Heart left ventricle (tissue), 16 donors: ENCODE results near the gene COL23A1. TPM values are rescaled to one million over a fixed set of nuclear protein-coding genes. Genes with fewer than 3 reads are reported as not detected.

Experiments
- ATAC-seq, 4 donors: fragments of 200-7000 bp; cut with Tn5 transposase; one replicate each; pipeline ENCODE4 v1.9.1; 2020 to 2022; ENCODE audit warnings: moderate library complexity in 4 of 4, mild to moderate bottlenecking in 3 of 4, moderate number of reproducible peaks in 1 of 4
- DNase-seq, 5 donors: peaks; one replicate each; pipeline ENCODE4 v3.0.0-alpha.2; 2020
- H3K27ac ChIP-seq, 12 donors: fragments of 200-600 bp; sonication (generic) in 4 of 12; one replicate each; pipeline versions ENCODE4 v1.5.0 to v1.8.0; 2016 to 2022; ENCODE audit warnings: mild to moderate bottlenecking in 2 of 12
- H3K27me3 ChIP-seq, 9 donors: fragments of 200-600 bp; sonication (generic) in 2 of 9; one replicate each; pipeline versions ENCODE4 v1.5.1 to v1.8.0; 2016 to 2022; ENCODE audit warnings: mild to moderate bottlenecking in 3 of 9
- H3K36me3 ChIP-seq, 9 donors: fragments of 200-600 bp; sonication (generic) in 2 of 9; one replicate each; pipeline versions ENCODE4 v1.5.0 to v1.8.0; 2018 to 2022; ENCODE audit warnings: mild to moderate bottlenecking in 2 of 9
- H3K4me1 ChIP-seq, 12 donors: fragments of 200-600 bp; sonication (generic) in 4 of 12; one replicate each; pipeline versions ENCODE4 v1.5.0 to v1.8.0; 2016 to 2022; ENCODE audit warnings: mild to moderate bottlenecking in 3 of 12
- H3K4me3 ChIP-seq, 12 donors: fragments of 200-600 bp; sonication (generic) in 4 of 12; one replicate each; pipeline versions ENCODE4 v1.5.0 to v1.8.0; 2017 to 2022; ENCODE audit warnings: mild to moderate bottlenecking in 9 of 12, moderate library complexity in 4 of 12
- H3K9me3 ChIP-seq, 12 donors: fragments of 200-600 bp; sonication (generic) in 4 of 12; one replicate each; pipeline versions ENCODE4 v1.5.0 to v1.8.0; 2016 to 2022; ENCODE audit warnings: mild to moderate bottlenecking in 1 of 12
- POLR2A ChIP-seq, 2 donors: fragments of 450-650 bp; IDR thresholded peaks; one replicate each; pipeline ENCODE4 v1.6.1; 2017; ENCODE audit warnings: antibody characterized with exemption in 2 of 2, mild to moderate bottlenecking in 2 of 2, moderate library complexity in 2 of 2
- WGBS, 4 donors: extraction: QIAGEN DNeasy Blood & Tissue Kit in 2 of 4; methylation state at CpG; one replicate each; pipeline versions ENCODE4 v1.1.5 to v1.1.7; 2013 to 2018; 5-methylcytosine and 5-hydroxymethylcytosine counted together
- intact Hi-C, 10 donors: fragments of 100-400 bp; cut with DNase I; formaldehyde crosslinking; loops; one replicate each; pipeline versions ENCODE4 v1.11.1 to v1.14.2; 2022
- polyA plus RNA-seq, 2 donors: library from polyadenylated mRNA; stranded (reverse); fragments of 200-250 nt; gene quantifications; one replicate each; pipeline ENCODE4 v1.2.3, GENCODE V29; 2013
- total RNA-seq, 9 donors: library from RNA; depleted of rRNA in 2 of 9; stranded (reverse); fragments of >200 nt in 2 of 9; fragmentation: NEBNext Ultra II Directional in 3 of 9; extraction: Animal tissue kit (Norgen Biotek cat#: 25700) in 3 of 9; gene quantifications; one replicate each; pipeline versions ENCODE4 v1.1.0 to v1.2.4, GENCODE V29; 2016 to 2023
- TF ChIP-seq, protein P1 (sequence below), 12 donors: fragments of 200-600 bp; sonication (generic) in 4 of 12; IDR thresholded peaks; one replicate each; pipeline versions ENCODE4 v1.5.0 to v1.8.0; 2018 to 2022; ENCODE audit warnings: antibody characterized with exemption in 12 of 12, mild to moderate bottlenecking in 5 of 12
- donor health status: ischemic (EF 13 %, LVEDD 7.1; RV severe dilation, severe dysfunction).
- donor health status: healthy with polysubstance abuse.
- donor health status: DM: no; HTN: yes; CAD: no.
- donor health status: DM: no; HTN: no; CAD: no.
- donor health status: ischemic (EF 25% LVEDD 6.9; RV normal size, moderate dysfunction).
- donor health status: ischemic (EF 25% LVEDD 5.7; RV mildly dilated, moderate dysfunction).
- donor health status: healthy.
- donor health status: DM: yes; HTN: yes; CAD: no.
- donor health status: ischemic (EF 35%, LVEDD 5.7; RV mildly dilated, moderate dysfunction).
- donor health status: nonischemic (EF 11% LVEDD 7.7; RV severe dilation, severe dysfunction).
- donor health status: DM: yes; HTN: yes; CAD: no.
- donor health status: PGD.
- donor health status: ischemic (EF 29% LVEDD 5.4; RV normal size, mild dysfunction).
- donor health status: nonischemic (EF 23%, LVEDD 6.1; RV moderate dilation, normal function).

COL23A1 gene
- total and polyA plus RNA-seq, 11 donors, result 6.0 to 33.0 (median 18.8) TPM

DNA sequence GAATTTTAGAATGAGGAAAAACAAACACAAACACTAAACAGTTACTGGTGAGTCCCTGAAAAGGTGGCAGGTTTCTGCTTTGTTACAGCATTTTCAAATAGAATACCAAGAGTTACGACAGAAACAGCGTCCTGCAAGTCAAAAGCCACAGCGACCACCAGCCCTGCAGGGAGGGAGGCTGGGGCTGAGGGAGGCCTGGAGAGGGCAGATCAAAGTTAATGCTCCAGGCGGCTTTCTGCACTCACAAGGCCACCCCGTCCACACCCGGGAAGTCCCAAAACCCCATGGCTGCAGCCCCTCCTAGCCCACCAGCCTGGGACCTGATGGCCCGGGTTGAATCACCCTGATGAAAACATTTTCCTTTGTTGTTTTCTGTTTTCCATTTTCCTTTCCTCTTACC, 29.3 kb downstream of the COL23A1 start:
- peaks cover 0 to 2% (median 0%) of the 10 kb centered on the region in 12 donors for H3K4me1 ChIP-seq
- WGBS, 4 donors, result 77 to 89% (median 87%) methylated on average over 7 of the region's 7 CpGs
- H3K27me3 ChIP-seq, result peaks cover 0 to 5% (median 0%) of the 10 kb centered on the region in 9 donors
- ATAC-seq, result no peak
- no peak overlapping the region for H3K4me3 ChIP-seq
- no peak for DNase-seq
- no peaks in the 10 kb centered on the region for H3K9me3 ChIP-seq
- H3K27ac ChIP-seq, result no peak overlapping the region
- intact Hi-C loops, result no loop called here
- H3K36me3 ChIP-seq, result no peaks in the 10 kb centered on the region
- no peak for TF ChIP-seq POLR2A (IDR thresholded peaks at IDR 0.05)

DNA sequence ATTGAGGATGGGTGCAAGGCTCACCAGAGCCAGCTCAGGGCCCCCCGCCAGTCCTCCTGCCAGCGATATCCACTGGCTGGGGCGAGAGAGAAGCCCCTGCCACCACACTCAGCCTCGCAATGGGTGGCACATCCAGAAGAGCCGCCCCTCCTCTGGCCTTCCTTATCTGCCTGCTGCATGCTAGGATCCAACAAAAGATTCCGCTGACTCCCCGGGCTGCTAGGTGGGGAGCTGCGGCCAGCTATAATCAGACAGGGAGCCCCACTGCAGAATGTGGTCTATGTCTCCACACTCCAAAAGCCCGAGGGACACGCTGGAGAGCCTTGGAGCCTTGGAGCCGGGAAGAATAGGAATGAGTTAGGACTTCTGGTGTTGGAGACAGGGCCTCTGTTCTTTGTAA, 32.8 kb downstream of the COL23A1 start:
- no peaks in the 10 kb centered on the region for H3K36me3 ChIP-seq
- WGBS, 4 donors, result 76 to 95% (median 85%) methylated on average over 9 to 11 of the region's 11 CpGs

GRCh38 chr5:178555771-178556211, 34.4 kb downstream of the COL23A1 start:
- no peak overlapping the region for H3K4me3 ChIP-seq
- no peaks in the 10 kb centered on the region for H3K36me3 ChIP-seq
- no peak overlapping the region for H3K27ac ChIP-seq
- peaks cover 0 to 12% (median 0%) of the 10 kb centered on the region in 12 donors for H3K4me1 ChIP-seq
- intact Hi-C loops, result loop anchor here in 1 of 10 donors (2.0 kb wide), 1 partner anchor 95 kb away; no protein-coding TSS in a partner anchor
- no peak for DNase-seq
- no peaks in the 10 kb centered on the region for H3K27me3 ChIP-seq
- H3K9me3 ChIP-seq, result no peaks in the 10 kb centered on the region
- peak; percentile 44 to 68 (median 59) for ATAC-seq
- TF ChIP-seq, protein P1, sequence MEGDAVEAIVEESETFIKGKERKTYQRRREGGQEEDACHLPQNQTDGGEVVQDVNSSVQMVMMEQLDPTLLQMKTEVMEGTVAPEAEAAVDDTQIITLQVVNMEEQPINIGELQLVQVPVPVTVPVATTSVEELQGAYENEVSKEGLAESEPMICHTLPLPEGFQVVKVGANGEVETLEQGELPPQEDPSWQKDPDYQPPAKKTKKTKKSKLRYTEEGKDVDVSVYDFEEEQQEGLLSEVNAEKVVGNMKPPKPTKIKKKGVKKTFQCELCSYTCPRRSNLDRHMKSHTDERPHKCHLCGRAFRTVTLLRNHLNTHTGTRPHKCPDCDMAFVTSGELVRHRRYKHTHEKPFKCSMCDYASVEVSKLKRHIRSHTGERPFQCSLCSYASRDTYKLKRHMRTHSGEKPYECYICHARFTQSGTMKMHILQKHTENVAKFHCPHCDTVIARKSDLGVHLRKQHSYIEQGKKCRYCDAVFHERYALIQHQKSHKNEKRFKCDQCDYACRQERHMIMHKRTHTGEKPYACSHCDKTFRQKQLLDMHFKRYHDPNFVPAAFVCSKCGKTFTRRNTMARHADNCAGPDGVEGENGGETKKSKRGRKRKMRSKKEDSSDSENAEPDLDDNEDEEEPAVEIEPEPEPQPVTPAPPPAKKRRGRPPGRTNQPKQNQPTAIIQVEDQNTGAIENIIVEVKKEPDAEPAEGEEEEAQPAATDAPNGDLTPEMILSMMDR (IDR thresholded peaks at IDR 0.05), result no peak
- no peak for TF ChIP-seq POLR2A (IDR thresholded peaks at IDR 0.05)
- 55 to 60% (median 55%) methylated on average over 11 to 14 of the region's 14 CpGs for WGBS, 4 donors

More for the DNA sequence above, 32.8 kb downstream of the COL23A1 start:
- TF ChIP-seq POLR2A (IDR thresholded peaks at IDR 0.05), result no peak
- TF ChIP-seq, protein P1 (IDR thresholded peaks at IDR 0.05), result no peak
- Histone ChIP-seq H3K4me3 (no peak overlapping the region), H3K4me1 (peaks cover 0 to 9% (median 0%) of the 10 kb centered on the region in 12 donors), H3K27ac (no peak overlapping the region), H3K27me3 (no peaks in the 10 kb centered on the region), H3K9me3 (no peaks in the 10 kb centered on the region)
- ATAC-seq (peak in 1 of 4 donors; percentile 10), DNase-seq (no peak)
- intact Hi-C loops, result no loop called here

DNA sequence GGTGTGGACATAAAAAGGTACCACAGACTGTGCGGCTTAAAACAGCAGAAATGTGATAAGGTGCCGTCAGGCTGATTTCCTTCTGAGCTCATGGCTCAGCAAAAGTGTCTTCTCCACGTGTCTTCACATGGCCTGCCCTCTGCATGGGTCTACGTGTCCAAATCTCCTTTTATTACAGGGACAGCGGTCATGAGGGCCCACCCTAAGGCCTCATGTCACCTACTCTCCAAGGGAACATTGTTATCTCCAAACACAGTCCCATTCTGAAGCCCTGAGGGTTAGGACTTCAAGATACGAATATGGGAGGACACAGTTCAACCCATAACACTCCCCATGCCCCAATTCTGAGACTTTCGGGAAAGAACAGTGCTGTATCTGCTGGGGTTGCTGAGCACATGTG, 35.2 kb downstream of the COL23A1 start:
- no peak for DNase-seq
- no peak for ATAC-seq
- Histone ChIP-seq H3K9me3 (no peaks in the 10 kb centered on the region), H3K27me3 (no peaks in the 10 kb centered on the region), H3K4me1 (peaks cover 0 to 12% (median 0%) of the 10 kb centered on the region in 12 donors), H3K27ac (no peak overlapping the region), H3K4me3 (no peak overlapping the region), H3K36me3 (no peaks in the 10 kb centered on the region)
- TF ChIP-seq, protein P1 (IDR thresholded peaks at IDR 0.05), result no peak
- TF ChIP-seq POLR2A (IDR thresholded peaks at IDR 0.05), result no peak
- 72 to 82% (median 76%) methylated on average over 7 of the region's 7 CpGs for WGBS, 4 donors
- intact Hi-C loops, result loop anchor here in 1 of 10 donors (2.0 kb wide), 1 partner anchor 94 kb away; no protein-coding TSS in a partner anchor

- ATAC-seq, result no peak
- Histone ChIP-seq H3K27ac (peak overlapping the region in 1 of 12 donors; percentile 53), H3K4me3 (no peak overlapping the region), H3K36me3 (no peaks in the 10 kb centered on the region), H3K27me3 (no peaks in the 10 kb centered on the region), H3K4me1 (peaks cover 0 to 12% (median 0%) of the 10 kb centered on the region in 12 donors), H3K9me3 (no peaks in the 10 kb centered on the region)
- 85 to 91% (median 88%) methylated on average over 11 of the region's 11 CpGs for WGBS, 4 donors
- TF ChIP-seq POLR2A (IDR thresholded peaks at IDR 0.05), result no peak
- TF ChIP-seq, protein P1 (IDR thresholded peaks at IDR 0.05), result no peak
- no peak for DNase-seq
- intact Hi-C loops, result loop anchor here in 8 of 10 donors (2.0 to 5.0 kb wide), 5 partner anchors 33 to 272 kb away; no protein-coding TSS in a partner anchor
Measured at GRCh38 chr5:178554311-178554710, 35.9 kb downstream of the COL23A1 start.
